ENCODE results near the gene SNAI3.

Gene SNAI3

DNA sequence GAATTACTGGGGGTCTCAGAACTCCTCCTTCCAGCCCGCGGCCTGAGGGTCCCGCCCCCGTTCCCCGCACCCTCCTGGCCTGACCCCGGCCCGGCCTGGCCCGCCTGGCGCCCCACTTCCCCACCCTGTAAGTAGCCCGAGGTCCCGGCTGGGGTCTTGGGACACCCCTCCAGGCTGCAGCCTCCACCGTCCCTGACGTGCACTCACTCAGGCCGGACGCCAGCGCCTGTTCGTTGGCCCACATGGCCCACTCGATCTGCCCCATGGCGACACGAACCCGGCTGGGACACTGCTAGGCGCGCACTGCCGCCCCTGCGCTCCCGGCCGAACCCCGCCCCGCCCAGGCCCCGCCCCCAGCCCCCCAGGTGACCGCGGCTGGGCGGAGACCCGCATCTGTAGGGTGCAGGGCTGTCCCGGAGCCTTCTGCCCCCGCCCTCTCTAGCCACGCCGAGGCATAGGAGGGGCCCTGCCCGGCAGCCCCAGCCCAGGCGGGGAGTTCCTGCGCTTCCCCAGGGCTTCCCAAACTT is 35.5 kb downstream of the SNAI3 start, which contains the start of gene CYBA:
TSS of gene CYBA (minus strand) at position 305 of the 527 bp plus-strand sequence. CDS start at position 265, 40 bp downstream.
- peak; percentile 65 for DNase-seq (ENCODE audit: low spot score)

DNA sequence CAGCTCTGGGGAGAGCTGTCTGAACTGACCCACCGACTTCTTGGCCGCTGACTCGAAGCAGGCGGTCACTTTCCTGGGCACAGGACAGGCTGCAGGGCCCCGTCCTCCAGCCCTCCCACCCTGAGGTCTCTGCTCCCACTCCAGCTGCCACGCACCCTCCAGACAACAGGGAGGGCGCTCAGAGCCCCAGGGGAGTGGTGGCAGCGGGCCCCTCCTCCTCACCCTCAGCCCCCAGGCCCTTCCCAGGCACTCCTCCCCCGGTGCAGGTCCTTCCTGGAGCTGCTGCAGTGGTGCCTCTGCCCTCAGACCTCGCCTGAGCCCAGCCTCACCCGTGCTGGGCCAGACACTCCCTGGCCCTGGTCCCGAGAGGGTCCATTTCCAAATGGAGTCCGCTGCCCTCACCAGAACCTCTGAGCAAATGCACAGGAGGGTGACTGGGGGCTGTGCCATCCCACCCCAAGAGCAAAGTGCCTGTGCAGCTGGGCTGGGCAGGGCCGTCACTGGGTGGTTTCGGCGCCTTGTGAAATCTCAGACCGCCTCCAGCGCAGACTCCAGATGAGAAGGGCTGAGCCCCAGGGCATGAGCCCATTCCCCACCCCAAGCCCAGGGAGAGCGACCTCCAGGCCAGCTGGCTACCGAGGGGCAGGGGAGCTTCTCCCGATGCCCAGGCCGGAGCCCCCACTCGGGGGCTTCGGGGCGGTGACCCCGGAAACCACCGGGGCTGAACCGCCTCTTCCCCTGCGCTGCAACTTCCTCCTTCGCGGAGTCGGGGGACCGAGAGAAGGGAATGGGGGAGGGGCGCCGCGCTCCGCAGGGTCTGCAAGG is 36.2 kb downstream of the SNAI3 start:
- no peak for DNase-seq (ENCODE audit: low spot score)

GRCh38 chr16:88649195-88649923 is 36.9 kb downstream of the SNAI3 start:
- no peak for DNase-seq (ENCODE audit: low spot score)

DNA sequence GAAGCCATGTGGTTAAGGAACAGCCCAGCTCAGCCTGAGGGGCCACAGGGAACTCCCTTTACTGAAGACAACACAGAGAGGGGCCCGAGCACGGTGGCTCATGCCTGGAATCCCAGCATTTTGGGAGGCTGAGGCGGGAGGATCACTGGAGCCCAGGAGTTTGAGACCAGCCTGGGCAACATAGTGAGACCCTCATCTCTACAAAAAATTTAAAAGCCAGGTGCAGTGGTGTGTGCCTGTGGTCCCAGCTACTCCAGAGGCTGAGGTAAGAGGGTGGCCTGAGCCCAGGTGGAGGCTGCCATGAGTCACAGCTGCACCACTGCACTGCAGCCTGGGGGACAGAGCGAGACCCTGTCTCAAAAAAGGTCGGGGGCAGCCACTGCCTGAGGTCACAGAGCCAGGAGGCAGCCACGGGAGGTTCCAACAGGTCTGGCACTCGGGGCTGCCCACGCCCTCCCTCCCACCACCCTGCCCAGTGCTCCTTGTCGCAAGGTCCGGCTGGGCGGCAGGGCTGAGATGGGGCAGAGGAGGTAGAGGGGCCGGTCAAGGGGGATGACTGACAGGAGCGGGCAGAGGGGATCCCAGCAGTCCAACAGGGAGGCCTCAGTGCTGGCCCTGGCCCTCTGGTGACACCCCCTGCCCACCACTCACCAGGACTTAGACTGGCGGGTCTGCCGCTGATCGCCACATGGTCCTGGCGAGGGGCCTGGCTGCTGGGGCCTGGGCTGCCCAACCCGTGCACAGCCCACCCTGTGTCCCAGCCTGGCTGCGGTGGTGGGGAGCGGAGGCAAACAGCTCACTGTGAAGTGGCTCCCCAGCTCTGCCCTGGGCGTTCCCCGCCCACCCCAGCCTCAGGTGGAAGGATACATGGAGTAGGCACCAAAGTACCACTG is 38.9 kb downstream of the SNAI3 start:
- DNase-seq (ENCODE audit: low spot score) = no peak

DNA sequence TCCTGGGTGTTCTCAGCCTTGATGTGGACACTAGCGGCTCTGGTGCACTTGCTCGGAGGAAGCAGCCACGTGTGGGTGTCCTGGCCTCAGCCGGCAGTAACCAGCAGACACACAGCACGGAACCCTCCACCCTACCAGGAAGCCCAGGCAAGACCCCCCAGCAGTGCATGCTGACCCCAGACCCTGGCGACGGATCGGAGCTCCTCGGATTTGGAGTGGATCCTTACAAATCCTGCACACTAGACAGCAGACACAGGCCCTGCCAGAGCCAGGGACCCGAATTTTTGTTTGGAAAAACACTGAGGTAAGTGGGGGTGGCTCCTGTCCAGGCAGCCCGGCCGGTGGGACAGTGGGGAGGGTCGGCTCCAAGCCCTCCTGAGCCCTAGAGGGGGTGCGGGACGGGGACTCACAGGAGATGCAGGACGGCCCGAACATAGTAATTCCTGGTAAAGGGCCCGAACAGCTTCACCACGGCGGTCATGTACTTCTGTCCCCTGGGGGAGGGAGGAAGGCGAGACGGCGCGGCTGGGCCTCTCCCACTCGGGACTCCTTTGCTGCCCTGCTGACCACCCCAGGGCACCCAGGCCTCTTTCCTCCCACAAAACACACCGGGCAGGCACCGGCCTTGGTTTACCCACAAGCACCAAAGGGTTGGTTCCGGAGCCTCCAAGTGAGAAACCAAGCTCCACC is 39.8 kb downstream of the SNAI3 start:
- no peak for DNase-seq (ENCODE audit: low spot score)

DNA sequence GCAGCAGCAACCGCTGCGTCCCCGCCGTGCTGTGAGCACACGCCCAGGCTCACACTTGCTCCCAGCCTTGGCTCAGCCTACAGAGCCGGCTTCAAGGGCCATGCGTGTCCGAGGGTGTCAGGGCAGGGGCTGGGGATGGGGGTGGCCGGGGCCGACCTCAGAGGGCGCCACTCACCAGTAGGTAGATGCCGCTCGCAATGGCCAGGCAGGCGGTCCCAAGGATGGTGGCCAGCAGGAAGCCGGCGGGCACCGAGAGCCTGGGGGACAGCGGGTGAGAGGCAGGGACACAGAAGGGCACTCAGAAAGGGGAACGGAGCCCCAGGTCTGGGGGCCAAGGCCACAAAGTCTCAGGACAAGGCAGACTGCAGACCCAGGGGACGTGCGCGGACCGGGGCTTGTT is 40.4 kb downstream of the SNAI3 start:
- DNase-seq (ENCODE audit: low spot score) = no peak

DNA sequence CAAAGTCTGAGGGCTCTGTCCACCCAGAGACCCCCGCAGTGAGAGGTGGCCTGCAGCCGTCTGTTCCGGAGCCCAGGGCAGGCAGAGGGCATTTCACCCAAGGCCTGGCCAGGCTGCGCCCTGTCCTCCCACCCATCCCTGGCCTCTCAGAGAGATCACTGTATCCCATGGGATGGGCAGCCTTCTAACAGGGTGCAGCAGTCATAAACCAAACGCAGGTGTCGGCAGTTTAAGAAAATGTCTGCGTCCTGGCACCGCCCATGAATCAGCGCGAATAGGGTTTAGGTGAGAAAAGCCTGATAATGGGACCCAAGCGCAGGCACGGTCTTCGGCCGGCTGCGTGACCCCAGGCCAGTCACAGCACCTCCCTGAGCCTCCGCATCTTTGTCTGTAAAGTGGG is 40.9 kb downstream of the SNAI3 start:
- DNase-seq (ENCODE audit: low spot score) = no peak

DNA sequence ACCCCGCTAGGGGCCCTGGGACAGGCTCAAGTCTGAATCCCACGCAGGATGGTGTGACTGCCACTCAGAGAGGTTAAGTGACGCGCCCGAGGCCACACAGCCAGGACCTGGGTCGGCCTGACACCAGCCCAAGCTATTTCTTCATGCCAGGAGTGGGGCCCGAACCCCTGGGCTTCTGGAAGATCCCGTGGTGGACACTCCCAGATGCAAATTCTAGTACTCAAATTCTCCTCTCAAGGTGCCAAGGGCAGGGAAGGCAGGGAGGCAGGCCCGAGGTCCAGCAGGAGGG is 42.7 kb downstream of the SNAI3 start:
- DNase-seq (ENCODE audit: low spot score) = no peak

- no peak for DNase-seq (ENCODE audit: low spot score)
Observed at GRCh38 chr16:88642881-88643643, 43.2 kb downstream of the SNAI3 start.

- DNase-seq (ENCODE audit: low spot score) = no peak
Observed at GRCh38 chr16:88640498-88641247, 45.6 kb downstream of the SNAI3 start.

GRCh38 chr16:88640039-88640495 is 46.2 kb downstream of the SNAI3 start:
- DNase-seq (ENCODE audit: low spot score) = no peak

DNA sequence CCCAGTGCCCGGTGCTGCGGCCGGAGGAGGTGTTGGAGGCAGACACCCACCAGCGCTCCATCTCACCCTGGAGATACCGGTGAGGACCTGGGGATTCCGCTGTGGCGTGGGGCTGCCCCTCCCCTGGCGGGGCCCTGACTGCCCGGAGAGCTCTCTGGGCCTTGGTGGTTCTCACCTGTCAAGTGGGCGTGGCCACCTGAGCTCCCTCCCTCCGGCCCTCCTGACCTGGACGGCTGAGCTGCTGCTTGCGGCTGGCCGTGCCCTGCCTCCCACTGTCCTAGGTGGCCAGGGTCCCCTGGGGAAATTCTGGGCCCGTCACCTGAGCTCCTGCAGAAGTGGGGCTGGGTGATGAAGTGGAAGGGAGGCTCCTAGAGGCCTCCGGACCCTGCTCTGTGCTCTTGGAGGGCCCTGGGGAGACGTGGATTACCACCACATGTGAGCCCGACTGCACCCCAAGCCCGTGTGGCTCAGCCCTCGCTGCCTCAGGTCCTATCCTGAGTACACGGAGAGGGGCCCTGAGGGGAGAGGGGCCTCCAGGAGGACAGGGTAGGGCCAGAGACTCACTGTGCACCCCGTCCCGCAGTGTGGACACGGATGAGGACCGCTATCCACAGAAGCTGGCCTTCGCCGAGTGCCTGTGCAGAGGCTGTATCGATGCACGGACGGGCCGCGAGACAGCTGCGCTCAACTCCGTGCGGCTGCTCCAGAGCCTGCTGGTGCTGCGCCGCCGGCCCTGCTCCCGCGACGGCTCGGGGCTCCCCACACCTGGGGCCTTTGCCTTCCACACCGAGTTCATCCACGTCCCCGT is 46.9 kb downstream of the SNAI3 start:
- DNase-seq (ENCODE audit: low spot score) = no peak

- DNase-seq (ENCODE audit: low spot score) = no peak
Observed at GRCh38 chr16:88638323-88639230, 47.7 kb downstream of the SNAI3 start, which contains the start of gene IL17C. Gene IL17C, plus strand, starts transcription at chr16:88638572. Its CDS starts 70 bp downstream, at chr16:88638642.

GRCh38 chr16:88636488-88637265 is 49.6 kb downstream of the SNAI3 start:
- DNase-seq (ENCODE audit: low spot score) = no peak

DNA sequence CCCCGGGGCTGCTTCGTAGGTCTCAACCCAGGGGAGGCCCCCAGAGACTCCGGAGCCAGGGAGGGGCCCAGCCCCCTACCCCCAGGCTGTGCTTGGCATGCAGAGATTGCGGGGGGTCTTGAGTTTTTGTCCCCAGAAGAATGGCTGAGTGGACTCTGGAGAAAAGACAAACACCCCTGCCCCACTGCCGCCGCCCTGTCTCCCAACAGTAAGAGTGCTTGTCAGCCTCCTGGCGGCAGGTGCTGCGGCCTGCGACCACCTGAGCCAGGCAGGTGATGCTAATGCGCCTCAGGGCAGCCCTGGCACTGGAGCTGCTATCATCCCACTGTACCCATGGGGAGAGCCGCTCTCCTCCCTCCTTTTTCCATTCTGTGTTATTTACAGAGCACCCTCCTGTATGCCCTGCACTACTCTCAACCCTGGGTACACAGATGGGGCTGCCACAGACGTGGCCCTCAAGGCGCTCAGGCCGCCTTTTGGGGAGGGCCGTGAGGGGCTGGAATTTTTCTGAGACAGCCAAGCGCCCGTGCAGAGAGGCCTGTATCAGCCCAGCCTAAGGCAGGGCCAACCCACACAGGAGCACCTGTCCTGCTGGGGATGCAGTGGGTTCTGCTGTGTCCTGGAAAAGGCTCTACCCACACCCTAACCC is 50.5 kb downstream of the SNAI3 start:
- no peak for DNase-seq (ENCODE audit: low spot score)

DNA sequence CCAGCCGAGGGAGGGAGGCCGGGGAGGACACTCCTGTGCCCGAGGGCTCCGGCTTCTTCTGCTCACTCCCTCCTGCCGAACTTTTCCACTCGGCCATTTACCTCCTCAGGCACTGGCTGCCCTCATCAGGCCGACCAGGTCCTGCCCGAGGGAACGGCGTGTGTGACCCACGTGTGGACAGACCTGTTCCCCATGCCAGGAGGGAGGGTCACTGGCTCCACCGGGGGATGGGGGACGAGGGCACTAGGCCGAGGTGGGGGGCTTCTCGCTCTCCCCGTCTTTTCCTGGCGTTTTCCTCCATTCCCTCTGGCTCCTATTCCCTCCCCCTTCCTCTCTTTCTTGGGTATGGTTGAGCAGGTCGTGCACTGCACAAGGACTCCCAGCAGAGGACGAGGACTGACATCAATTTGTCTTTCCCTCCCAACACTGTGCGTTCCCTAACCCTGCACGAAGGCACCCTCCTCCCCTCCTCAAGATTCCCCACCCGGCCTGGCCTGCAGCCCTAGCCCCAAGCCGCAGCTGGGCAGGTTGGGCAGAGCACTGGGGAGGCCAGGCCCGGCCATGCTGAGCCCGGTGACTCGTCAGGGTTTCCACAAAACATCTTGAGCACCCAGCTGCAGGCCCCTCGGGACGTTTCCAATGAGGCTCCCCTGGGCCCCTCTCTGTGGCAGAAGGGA is 51.2 kb downstream of the SNAI3 start:
- DNase-seq (ENCODE audit: low spot score) = no peak

Data from D341Med (cell line).